Activated CD8-positive, alpha-beta T cell treated with anti-CD3 and anti-CD28 coated beads for 36 hours (primary cell): Measurements from ENCODE around the gene SEC63. TPM values are rescaled to one million over a fixed set of nuclear protein-coding genes. Genes with fewer than 3 reads are reported as not detected.

ENCODE experiments used
- ATAC-seq: fragments of 200-7000 bp; cut with Tn5 transposase; one replicate; pipeline ENCODE4 v1.10.0; 2021; ENCODE audit warnings: mild to moderate bottlenecking, moderate library complexity
- CTCF ChIA-PET: fragments of 350-600 bp; sonication (Branson Sonifier 250); formaldehyde crosslinking; loops from one replicate; lab custom pipeline; 2021; ENCODE audit warnings: antibody characterized with exemption; lab: Charles Lee
- POLR2A ChIA-PET: fragments of 350-600 bp; sonication (Branson Sonifier 250); formaldehyde crosslinking; loops from one replicate; lab custom pipeline; 2021; ENCODE audit warnings: antibody characterized with exemption; lab: Charles Lee
- DNase-seq: peaks from one replicate; pipeline ENCODE4 v3.0.0-alpha.2; 2020
- H3K27ac Mint-ChIP-seq: one replicate; pipeline ENCODE4 v1.8.0; 2021; ENCODE audit warnings: mild to moderate bottlenecking, mixed read lengths
- H3K27me3 Mint-ChIP-seq: one replicate; pipeline ENCODE4 v1.8.0; 2021; ENCODE audit warnings: mixed read lengths
- H3K36me3 Mint-ChIP-seq: one replicate; pipeline ENCODE4 v1.8.0; 2021; ENCODE audit warnings: low read depth, mixed read lengths
- H3K4me1 Mint-ChIP-seq: one replicate; pipeline ENCODE4 v1.8.0; 2021; ENCODE audit warnings: low read depth, mixed read lengths
- H3K4me3 Mint-ChIP-seq: one replicate; pipeline ENCODE4 v1.8.0; 2021; ENCODE audit warnings: mild to moderate bottlenecking, moderate library complexity, mixed read lengths
- H3K9me3 Mint-ChIP-seq: one replicate; pipeline ENCODE4 v1.8.0; 2021; ENCODE audit warnings: mixed read lengths
- CTCF ChIP-seq: fragments of 200-600 bp; IDR thresholded peaks from one replicate; pipeline ENCODE4 v1.8.0; 2022; ENCODE audit warnings: antibody characterized with exemption, mild to moderate bottlenecking
- intact Hi-C: fragments of 100-400 bp; cut with micrococcal nuclease; formaldehyde crosslinking; loops from one replicate; pipeline ENCODE4 v1.10.0; 2022
- total RNA-seq, 2 experiments: library from RNA; stranded (reverse); gene quantifications; one replicate each; pipeline ENCODE4 v1.2.3, GENCODE V29; 2021

The SEC63 gene
- total RNA-seq, 2 experiments from 2014 or later: 89.9 to 90.7 TPM

DNA sequence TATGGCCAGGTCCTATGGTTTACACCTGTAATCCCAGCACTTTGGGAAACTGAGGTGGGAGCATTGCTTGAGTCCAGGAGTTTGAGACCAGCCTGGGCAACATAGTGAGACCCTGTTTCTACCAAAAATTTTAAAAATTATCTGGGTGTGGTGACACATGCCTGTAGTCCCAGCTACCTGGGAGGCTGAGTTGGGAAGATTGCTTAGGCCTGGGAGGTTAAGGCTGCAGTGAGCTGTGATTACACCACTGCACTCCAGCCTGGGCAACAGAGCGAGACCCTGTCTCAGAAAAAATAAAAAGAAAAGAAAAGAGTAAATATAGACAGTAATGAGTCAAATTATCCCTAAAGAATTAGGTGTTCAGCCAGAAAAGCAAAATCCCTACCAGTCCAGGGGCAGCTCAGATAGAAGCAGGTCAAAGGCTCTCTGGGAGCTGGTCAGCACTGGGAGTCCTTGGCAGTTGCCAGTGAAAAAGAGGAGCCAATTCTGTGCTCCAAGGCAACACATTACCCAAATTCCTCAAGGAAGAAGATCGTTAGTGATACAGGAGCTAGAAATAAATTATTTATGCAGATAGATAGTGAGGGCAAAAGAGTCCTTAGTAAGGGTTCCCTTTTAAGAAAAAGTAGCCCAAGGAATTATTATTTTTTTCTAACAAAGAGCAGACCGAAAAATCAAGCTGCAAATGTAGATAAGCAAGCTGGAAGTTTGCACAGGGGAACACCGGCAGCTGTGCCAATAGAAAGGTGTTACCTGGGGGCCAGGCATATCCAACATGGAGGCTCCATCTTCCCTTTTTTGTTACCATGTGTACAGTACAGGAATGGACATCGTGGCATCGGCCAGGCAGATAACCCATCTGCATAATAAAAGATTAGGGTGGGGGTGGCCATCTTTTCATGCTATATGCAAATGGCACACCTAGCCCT lies 31.4 kb upstream of the SEC63 start:
- CTCF ChIA-PET: interaction anchor here (0.7 to 2.1 kb wide), 2 partner anchors 9 to 60 kb away, joined by 3 to 9 read pairs; no protein-coding TSS in a partner anchor
- ATAC-seq (no peak), DNase-seq (no peak)
- Mint-ChIP-seq H3K4me3 (no peak overlapping the region), H3K4me1 (peaks cover 3% of the 10 kb centered on the region), H3K36me3 (no peaks in the 10 kb centered on the region), H3K9me3 (no peaks in the 10 kb centered on the region), H3K27ac (no peak overlapping the region), H3K27me3 (no peaks in the 10 kb centered on the region)
- TF ChIP-seq CTCF: no peak
- intact Hi-C loops: no loop called here
- POLR2A ChIA-PET: no interaction called here

DNA sequence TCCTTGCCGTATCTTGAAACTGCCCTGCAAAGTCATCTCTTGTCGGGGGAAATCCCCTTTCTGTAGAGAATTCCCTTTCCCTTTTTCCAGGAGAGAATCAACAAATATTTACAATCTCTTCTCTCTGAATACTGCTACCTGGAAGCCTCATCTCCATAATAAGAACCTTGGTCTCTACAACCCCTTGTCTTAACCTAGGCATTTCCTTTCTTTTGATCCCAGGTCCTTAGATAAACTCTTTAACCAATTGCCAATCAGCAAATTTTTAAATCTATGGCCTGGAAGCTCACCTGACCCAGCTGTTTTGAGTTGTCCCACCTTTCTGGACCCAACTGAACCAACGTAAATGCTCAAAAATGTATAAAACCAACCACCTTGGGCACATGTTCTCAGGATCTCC lies 30.6 kb upstream of the SEC63 start:
- peaks cover 3% of the 10 kb centered on the region for H3K4me1 Mint-ChIP-seq
- H3K4me3 Mint-ChIP-seq: no peak overlapping the region
- ATAC-seq (no peak), DNase-seq (no peak)
- no peak for TF ChIP-seq CTCF
- ChIA-PET POLR2A (no interaction called here), CTCF (no interaction called here)
- no peaks in the 10 kb centered on the region for H3K36me3 Mint-ChIP-seq
- H3K27me3 Mint-ChIP-seq: no peaks in the 10 kb centered on the region
- no peak overlapping the region for H3K27ac Mint-ChIP-seq
- intact Hi-C loops: no loop called here
- no peaks in the 10 kb centered on the region for H3K9me3 Mint-ChIP-seq

DNA sequence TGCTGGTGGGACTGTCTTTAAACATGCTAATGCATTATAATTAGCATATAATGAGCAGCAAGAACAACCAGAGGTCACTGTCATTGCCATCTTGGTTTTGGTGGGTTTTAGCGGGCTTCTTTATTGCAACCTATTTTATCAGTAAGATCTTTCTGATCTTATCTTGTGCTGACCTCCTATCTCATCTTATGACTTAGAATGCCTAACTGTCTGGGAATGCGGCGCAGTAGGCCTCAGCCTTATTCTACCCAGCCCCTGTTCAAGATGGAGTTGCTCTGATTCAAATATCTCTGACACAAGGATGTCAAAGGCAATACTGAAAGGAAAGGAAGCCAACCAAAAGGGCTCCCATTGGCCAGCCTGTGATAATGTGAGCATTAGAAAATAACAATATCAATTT lies 29.8 kb upstream of the SEC63 start:
- Mint-ChIP-seq H3K4me3 (no peak overlapping the region), H3K36me3 (no peaks in the 10 kb centered on the region), H3K27ac (no peak overlapping the region), H3K9me3 (no peaks in the 10 kb centered on the region), H3K4me1 (peaks cover 3% of the 10 kb centered on the region), H3K27me3 (no peaks in the 10 kb centered on the region)
- no peak for TF ChIP-seq CTCF
- ATAC-seq: no peak
- POLR2A ChIA-PET: no interaction called here
- CTCF ChIA-PET: no interaction called here
- DNase-seq: no peak
- intact Hi-C loops: no loop called here

DNA sequence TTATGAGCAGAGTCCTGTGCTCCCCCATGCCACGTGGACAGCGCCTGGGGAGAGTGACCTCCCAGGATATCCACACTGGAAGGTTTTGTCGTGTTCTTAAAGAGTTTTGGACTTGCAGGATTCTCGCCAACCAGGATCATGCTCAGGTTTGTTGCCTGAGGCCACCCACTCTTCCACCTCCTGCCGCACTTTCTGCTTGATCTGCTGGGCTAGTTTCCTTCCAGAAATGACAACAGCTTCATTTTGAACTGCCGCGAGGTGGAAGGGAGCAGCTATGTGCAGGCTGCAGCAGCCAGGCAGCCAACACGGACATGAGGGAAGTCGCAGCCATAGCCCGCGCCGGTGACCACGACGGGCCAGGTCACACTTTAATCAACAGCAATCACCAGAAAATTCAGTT lies 27.7 kb upstream of the SEC63 start:
- intact Hi-C loops: no loop called here
- POLR2A ChIA-PET: no interaction called here
- no peak for ATAC-seq
- CTCF ChIA-PET: interaction anchor here (0.9 kb wide), 1 partner anchor 62 kb away, joined by 3 read pairs; no protein-coding TSS in a partner anchor
- no peaks in the 10 kb centered on the region for H3K27me3 Mint-ChIP-seq
- H3K4me1 Mint-ChIP-seq: no peaks in the 10 kb centered on the region
- no peak overlapping the region for H3K27ac Mint-ChIP-seq
- DNase-seq: no peak
- TF ChIP-seq CTCF: no peak
- H3K9me3 Mint-ChIP-seq: no peaks in the 10 kb centered on the region
- H3K4me3 Mint-ChIP-seq: no peak overlapping the region
- H3K36me3 Mint-ChIP-seq: no peaks in the 10 kb centered on the region

DNA sequence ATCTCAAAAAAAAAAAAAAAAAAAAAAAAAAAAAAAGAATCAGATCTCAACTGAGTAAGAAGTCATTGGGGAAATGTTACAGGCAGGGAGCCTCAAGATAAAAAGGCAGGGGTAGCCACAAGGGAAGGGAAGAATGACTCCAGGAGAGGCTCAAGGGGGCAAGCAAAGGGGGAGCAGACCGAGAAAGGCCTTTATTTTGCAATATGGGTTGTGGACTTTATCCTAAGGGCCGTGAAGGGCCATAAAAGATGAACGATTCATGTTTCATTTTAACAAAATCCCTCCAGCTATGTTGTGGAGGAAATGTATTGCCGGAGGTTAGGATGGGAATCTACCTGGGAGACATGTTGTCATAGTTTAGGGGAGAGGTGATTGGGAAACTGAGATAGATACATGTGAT lies 25.8 kb upstream of the SEC63 start:
- intact Hi-C loops: no loop called here

More for the DNA sequence above, 25.8 kb upstream of the SEC63 start:
- H3K36me3 Mint-ChIP-seq: no peaks in the 10 kb centered on the region
- TF ChIP-seq CTCF: no peak
- no peaks in the 10 kb centered on the region for H3K9me3 Mint-ChIP-seq
- ChIA-PET POLR2A (no interaction called here), CTCF (no interaction called here)
- DNase-seq (no peak), ATAC-seq (no peak)
- no peak overlapping the region for H3K27ac Mint-ChIP-seq
- H3K4me1 Mint-ChIP-seq: no peaks in the 10 kb centered on the region
- no peaks in the 10 kb centered on the region for H3K27me3 Mint-ChIP-seq
- no peak overlapping the region for H3K4me3 Mint-ChIP-seq
